Neural cell (in vitro differentiated cells): Measurements from ENCODE around the gene TEKT2. TPM values are rescaled to one million over a fixed set of nuclear protein-coding genes. Genes with fewer than 3 reads are reported as not detected.

Experiments
- H2AFZ ChIP-seq: fragments of 200-600, 300-800 bp; sonication (generic), shearing (Covaris generic); 2 replicates; pipeline ENCODE4 v1.6.0; 2014; ENCODE audit warnings: low read depth, mild to moderate bottlenecking, antibody characterized with exemption, low read length, moderate library complexity
- H3F3A ChIP-seq: fragments of 200-600 bp; shearing (Covaris generic); 2 replicates; pipeline ENCODE4 v1.6.1; 2016; ENCODE audit warnings: mild to moderate bottlenecking, moderate library complexity, mixed read lengths, antibody characterized with exemption, low read length; ENCODE audit not compliant: insufficient read depth, poor library complexity, severe bottlenecking
- H3K27ac ChIP-seq: fragments of 200-600, 300-800 bp; sonication (generic), shearing (Covaris generic); 2 replicates; pipeline ENCODE4 v1.5.1; 2014; ENCODE audit warnings: mild to moderate bottlenecking, low read length, moderate library complexity
- H3K27me3 ChIP-seq: fragments of 300-800, 200-600 bp; sonication (generic), shearing (Covaris generic); 2 replicates; pipeline ENCODE4 v1.6.0; 2014; ENCODE audit warnings: mild to moderate bottlenecking, low read depth, low read length, moderate library complexity; ENCODE audit not compliant: insufficient read depth
- H3K36me3 ChIP-seq: fragments of 300-800, 200-600 bp; sonication (generic), shearing (Covaris generic); 2 replicates; pipeline ENCODE4 v1.5.1; 2014; ENCODE audit warnings: mild to moderate bottlenecking, antibody characterized with exemption, low read length, moderate library complexity; ENCODE audit not compliant: insufficient read depth
- H3K4me2 ChIP-seq: fragments of 300-800, 200-600 bp; sonication (generic), shearing (Covaris generic); 2 replicates; pipeline ENCODE4 v1.6.0; 2014; ENCODE audit warnings: mild to moderate bottlenecking, low read length
- H3K4me3 ChIP-seq: fragments of 300-800, 200-600 bp; sonication (generic), shearing (Covaris generic); 2 replicates; pipeline ENCODE4 v1.5.1; 2014; ENCODE audit warnings: mild to moderate bottlenecking, low read length, moderate library complexity
- H3K79me2 ChIP-seq: fragments of 200-600 bp; shearing (Covaris generic); replicated peaks from 2 replicates; pipeline ENCODE4 v1.6.0; 2014; ENCODE audit warnings: mild to moderate bottlenecking, low read length, moderate library complexity; ENCODE audit not compliant: insufficient read depth
- H3K9ac ChIP-seq: fragments of 300-800, 200-600 bp; sonication (generic), shearing (Covaris generic); 2 replicates; pipeline ENCODE4 v1.6.1; 2016; ENCODE audit warnings: mild to moderate bottlenecking, low read length, mixed read lengths
- H3K9me2 ChIP-seq: fragments of 200-600 bp; shearing (Covaris generic); 2 replicates; pipeline ENCODE4 v1.6.1; 2016; ENCODE audit warnings: mild to moderate bottlenecking, low read length, mixed read lengths; ENCODE audit not compliant: insufficient read depth
- H3K9me3 ChIP-seq: fragments of 200-600, 300-800 bp; sonication (generic), shearing (Covaris generic); 2 replicates; pipeline ENCODE4 v1.6.1; 2016; ENCODE audit warnings: mild to moderate bottlenecking, mixed run types, low read length, moderate library complexity, mixed read lengths
- H4K20me1 ChIP-seq: fragments of 200-600 bp; shearing (Covaris generic); 2 replicates; pipeline ENCODE4 v1.6.1; 2016; ENCODE audit warnings: mild to moderate bottlenecking, mixed run types; ENCODE audit not compliant: insufficient read depth
- EP300 ChIP-seq: fragments of 450-650 bp; conservative IDR thresholded peaks from 2 replicates; pipeline ENCODE4 v1.6.1; 2014; ENCODE audit warnings: antibody characterized with exemption, mild to moderate bottlenecking, moderate library complexity; ENCODE audit not compliant: poor library complexity, severe bottlenecking
- EZH2 ChIP-seq: fragments of 200-600, 300-800 bp; shearing (Covaris generic), sonication (generic); IDR thresholded peaks from 2 replicates; pipeline ENCODE4 v1.6.1; 2014; ENCODE audit warnings: antibody characterized with exemption, low read length, borderline replicate concordance, mild to moderate bottlenecking; ENCODE audit not compliant: insufficient read depth, poor library complexity, severe bottlenecking
- MXI1 ChIP-seq: fragments of 450-650 bp; conservative IDR thresholded peaks from 2 replicates; pipeline ENCODE4 v1.6.1; 2014; ENCODE audit warnings: antibody characterized with exemption, mild to moderate bottlenecking; ENCODE audit not compliant: poor library complexity, severe bottlenecking
- POLR2AphosphoS5 ChIP-seq: IDR thresholded peaks from 2 replicates; pipeline ENCODE4 v1.6.1; 2012
- RAD21 ChIP-seq: fragments of 450-650 bp; conservative IDR thresholded peaks from 2 replicates; pipeline ENCODE4 v1.6.1; 2014; ENCODE audit warnings: antibody characterized with exemption, mild to moderate bottlenecking, moderate library complexity
- SMC3 ChIP-seq: fragments of 450-650 bp; conservative IDR thresholded peaks from 2 replicates; pipeline ENCODE4 v1.6.1; 2014; ENCODE audit warnings: antibody characterized with exemption, mild to moderate bottlenecking, moderate library complexity; ENCODE audit not compliant: poor library complexity
- TAF1 ChIP-seq: IDR thresholded peaks from 2 replicates; pipeline ENCODE4 v1.6.1; 2012; ENCODE audit warnings: low read depth
- polyA plus RNA-seq: library from polyadenylated mRNA; depleted of rRNA; stranded (reverse); fragments of >200 nt; gene quantifications from 2 replicates; pipeline ENCODE4 v1.2.3, GENCODE V29; 2014
- TF ChIP-seq, protein P1 (sequence below): IDR thresholded peaks from 2 replicates; pipeline ENCODE4 v1.6.1; 2012; ENCODE audit warnings: borderline replicate concordance
- TF ChIP-seq, protein P2 (sequence below): fragments of 450-650 bp; IDR thresholded peaks from 2 replicates; pipeline ENCODE4 v1.5.1; 2014; ENCODE audit warnings: antibody characterized with exemption, mild to moderate bottlenecking, moderate library complexity; ENCODE audit not compliant: poor library complexity, severe bottlenecking

Gene TEKT2
- polyA plus RNA-seq, 1 donor from 2014 or later: 32.1 TPM

DNA sequence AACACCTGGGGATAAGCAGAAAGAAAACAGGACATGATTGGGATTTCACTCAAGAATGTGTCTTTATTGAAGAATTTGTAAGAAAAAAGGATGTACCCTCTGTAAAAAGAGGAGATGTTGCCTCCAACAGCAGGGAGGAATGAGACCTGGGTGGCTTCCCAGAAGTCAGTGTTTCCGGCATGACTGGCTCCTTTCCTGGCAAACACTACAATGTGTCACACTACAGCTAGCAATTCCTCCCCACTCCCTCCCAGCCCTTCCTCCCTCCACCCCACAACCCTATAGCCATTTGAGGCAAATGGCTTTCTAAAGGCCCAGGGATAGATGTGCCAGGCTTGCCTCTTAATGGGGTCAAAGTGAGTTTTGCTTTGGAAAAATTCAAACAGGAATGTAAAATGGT, 52.6 kb downstream of the TEKT2 start:
- no peak overlapping the region for H3K9ac ChIP-seq
- H3K27ac ChIP-seq: no peak overlapping the region

DNA sequence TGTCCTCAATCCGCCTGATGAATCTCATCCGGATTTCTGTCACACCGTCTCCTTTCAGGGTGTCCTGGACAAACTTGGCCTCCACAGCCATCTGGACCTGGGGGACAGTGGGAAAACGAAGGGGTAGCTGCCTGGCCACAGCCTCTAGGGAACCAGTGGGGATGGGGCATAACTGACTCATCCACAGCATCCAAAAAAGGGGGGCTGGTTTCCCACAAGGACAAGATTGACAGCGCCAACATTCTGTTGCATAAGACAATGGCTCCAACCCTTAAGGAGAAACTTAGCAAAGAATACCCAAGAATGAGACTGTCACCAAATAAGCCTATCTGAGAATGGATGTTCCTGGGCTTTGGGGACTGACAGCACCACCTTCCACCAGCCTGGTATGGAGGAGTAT, 53.3 kb downstream of the TEKT2 start:
- Histone ChIP-seq H2AFZ (no peak overlapping the region), H3K4me3 (no peak overlapping the region), H3F3A (no peaks in the 10 kb centered on the region), H3K36me3 (peaks cover 5% of the 10 kb centered on the region), H3K79me2 (no peaks in the 10 kb centered on the region), H3K9ac (no peak overlapping the region), H3K27me3 (no peaks in the 10 kb centered on the region), H3K9me2 (no peaks in the 10 kb centered on the region), H3K9me3 (no peaks in the 10 kb centered on the region), H4K20me1 (no peaks in the 10 kb centered on the region), H3K4me2 (no peak overlapping the region), H3K27ac (no peak overlapping the region)
- TF ChIP-seq EZH2 (no peak), SMC3 (no peak)

More for the DNA sequence above, 52.6 kb downstream of the TEKT2 start:
- Histone ChIP-seq H3K9me2 (no peaks in the 10 kb centered on the region), H3F3A (no peaks in the 10 kb centered on the region), H3K4me3 (no peak overlapping the region), H3K27me3 (no peaks in the 10 kb centered on the region), H4K20me1 (no peaks in the 10 kb centered on the region), H2AFZ (no peak overlapping the region), H3K9me3 (no peaks in the 10 kb centered on the region), H3K36me3 (peaks cover 5% of the 10 kb centered on the region), H3K4me2 (no peak overlapping the region), H3K79me2 (no peaks in the 10 kb centered on the region)
- TF ChIP-seq TAF1: no peak
- no peak for TF ChIP-seq EZH2
- TF ChIP-seq RAD21: no peak
- TF ChIP-seq, protein P1, sequence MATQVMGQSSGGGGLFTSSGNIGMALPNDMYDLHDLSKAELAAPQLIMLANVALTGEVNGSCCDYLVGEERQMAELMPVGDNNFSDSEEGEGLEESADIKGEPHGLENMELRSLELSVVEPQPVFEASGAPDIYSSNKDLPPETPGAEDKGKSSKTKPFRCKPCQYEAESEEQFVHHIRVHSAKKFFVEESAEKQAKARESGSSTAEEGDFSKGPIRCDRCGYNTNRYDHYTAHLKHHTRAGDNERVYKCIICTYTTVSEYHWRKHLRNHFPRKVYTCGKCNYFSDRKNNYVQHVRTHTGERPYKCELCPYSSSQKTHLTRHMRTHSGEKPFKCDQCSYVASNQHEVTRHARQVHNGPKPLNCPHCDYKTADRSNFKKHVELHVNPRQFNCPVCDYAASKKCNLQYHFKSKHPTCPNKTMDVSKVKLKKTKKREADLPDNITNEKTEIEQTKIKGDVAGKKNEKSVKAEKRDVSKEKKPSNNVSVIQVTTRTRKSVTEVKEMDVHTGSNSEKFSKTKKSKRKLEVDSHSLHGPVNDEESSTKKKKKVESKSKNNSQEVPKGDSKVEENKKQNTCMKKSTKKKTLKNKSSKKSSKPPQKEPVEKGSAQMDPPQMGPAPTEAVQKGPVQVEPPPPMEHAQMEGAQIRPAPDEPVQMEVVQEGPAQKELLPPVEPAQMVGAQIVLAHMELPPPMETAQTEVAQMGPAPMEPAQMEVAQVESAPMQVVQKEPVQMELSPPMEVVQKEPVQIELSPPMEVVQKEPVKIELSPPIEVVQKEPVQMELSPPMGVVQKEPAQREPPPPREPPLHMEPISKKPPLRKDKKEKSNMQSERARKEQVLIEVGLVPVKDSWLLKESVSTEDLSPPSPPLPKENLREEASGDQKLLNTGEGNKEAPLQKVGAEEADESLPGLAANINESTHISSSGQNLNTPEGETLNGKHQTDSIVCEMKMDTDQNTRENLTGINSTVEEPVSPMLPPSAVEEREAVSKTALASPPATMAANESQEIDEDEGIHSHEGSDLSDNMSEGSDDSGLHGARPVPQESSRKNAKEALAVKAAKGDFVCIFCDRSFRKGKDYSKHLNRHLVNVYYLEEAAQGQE: no peak
- TF ChIP-seq EP300: no peak
- no peak for TF ChIP-seq POLR2AphosphoS5
- TF ChIP-seq, protein P2, sequence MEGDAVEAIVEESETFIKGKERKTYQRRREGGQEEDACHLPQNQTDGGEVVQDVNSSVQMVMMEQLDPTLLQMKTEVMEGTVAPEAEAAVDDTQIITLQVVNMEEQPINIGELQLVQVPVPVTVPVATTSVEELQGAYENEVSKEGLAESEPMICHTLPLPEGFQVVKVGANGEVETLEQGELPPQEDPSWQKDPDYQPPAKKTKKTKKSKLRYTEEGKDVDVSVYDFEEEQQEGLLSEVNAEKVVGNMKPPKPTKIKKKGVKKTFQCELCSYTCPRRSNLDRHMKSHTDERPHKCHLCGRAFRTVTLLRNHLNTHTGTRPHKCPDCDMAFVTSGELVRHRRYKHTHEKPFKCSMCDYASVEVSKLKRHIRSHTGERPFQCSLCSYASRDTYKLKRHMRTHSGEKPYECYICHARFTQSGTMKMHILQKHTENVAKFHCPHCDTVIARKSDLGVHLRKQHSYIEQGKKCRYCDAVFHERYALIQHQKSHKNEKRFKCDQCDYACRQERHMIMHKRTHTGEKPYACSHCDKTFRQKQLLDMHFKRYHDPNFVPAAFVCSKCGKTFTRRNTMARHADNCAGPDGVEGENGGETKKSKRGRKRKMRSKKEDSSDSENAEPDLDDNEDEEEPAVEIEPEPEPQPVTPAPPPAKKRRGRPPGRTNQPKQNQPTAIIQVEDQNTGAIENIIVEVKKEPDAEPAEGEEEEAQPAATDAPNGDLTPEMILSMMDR: no peak
- no peak for TF ChIP-seq SMC3

DNA sequence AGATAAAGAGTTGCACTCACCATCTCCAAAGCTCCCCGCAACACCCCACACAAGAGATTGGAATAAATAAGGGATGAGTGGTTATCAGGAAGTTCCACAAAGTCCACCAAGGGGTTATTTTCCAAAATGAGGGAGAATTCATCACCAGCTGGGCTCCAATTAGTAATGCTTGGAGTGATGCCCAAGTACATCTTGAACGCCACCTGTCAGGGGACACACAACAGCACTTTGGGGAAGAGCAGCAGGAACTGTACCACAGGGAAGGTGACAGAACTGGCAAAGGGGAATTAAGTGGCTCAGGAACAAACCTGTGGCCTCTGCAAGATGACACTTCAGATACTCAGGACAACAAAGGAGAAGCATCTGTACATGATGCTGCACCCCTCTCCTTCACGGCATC, 53.9 kb downstream of the TEKT2 start:
- H3K4me2 ChIP-seq: no peak overlapping the region
- TF ChIP-seq MXI1 (no peak), EZH2 (no peak), TAF1 (no peak), SMC3 (no peak), POLR2AphosphoS5 (no peak), RAD21 (no peak), EP300 (no peak)
- TF ChIP-seq, protein P1: no peak
- TF ChIP-seq, protein P2: no peak
- no peaks in the 10 kb centered on the region for H3F3A ChIP-seq
- peaks cover 5% of the 10 kb centered on the region for H3K36me3 ChIP-seq
- H3K9ac ChIP-seq: no peak overlapping the region
- H3K4me3 ChIP-seq: no peak overlapping the region
- H3K9me3 ChIP-seq: no peaks in the 10 kb centered on the region
- H2AFZ ChIP-seq: no peak overlapping the region
- no peaks in the 10 kb centered on the region for H3K27me3 ChIP-seq
- H4K20me1 ChIP-seq: no peaks in the 10 kb centered on the region
- H3K9me2 ChIP-seq: no peaks in the 10 kb centered on the region
- no peaks in the 10 kb centered on the region for H3K79me2 ChIP-seq
- H3K27ac ChIP-seq: no peak overlapping the region
